ENCODE results near the gene CRTAP.

DNA sequence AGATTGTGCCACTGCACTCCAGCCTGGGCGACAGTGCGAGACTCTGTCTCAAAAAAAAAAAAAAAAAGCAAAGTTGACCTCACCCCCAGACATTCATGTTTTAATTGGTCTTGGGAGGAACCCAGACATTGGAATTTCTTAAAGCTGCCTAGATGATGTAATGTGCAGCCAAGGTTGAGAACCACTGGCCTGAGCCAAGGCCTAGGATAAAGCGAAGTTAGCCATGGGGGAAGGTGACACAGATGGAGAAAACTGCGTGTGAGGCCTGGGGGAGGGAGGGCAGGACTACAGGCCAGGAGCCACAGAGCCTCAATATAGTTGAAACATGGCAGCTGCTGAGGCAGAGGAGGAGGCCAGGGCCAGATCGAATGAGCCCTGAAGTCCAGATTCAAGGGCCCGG is 37.8 kb upstream of the CRTAP start:
- TF ChIP-seq EZH2 (IDR thresholded peaks at IDR 0.05) (no peak), CTCF (IDR thresholded peaks at IDR 0.05 in 2 of 3, conservative IDR thresholded peaks at IDR 0.05 in 1 of 3; ENCODE audit: borderline replicate concordance in 1 of 3, insufficient read depth in 1 of 3, low read depth in 2 of 3, low read length in 2 of 3) (no peak), POLR2A (IDR thresholded peaks at IDR 0.05; ENCODE audit: borderline replicate concordance, extremely low read depth, insufficient read depth, insufficient read length) (no peak), YY1 (IDR thresholded peaks at IDR 0.05; ENCODE audit: extremely low read depth, insufficient replicate concordance, low read depth, low read length) (no peak), RAD21 (IDR thresholded peaks at IDR 0.05; ENCODE audit: low read depth) (no peak), EGR1 (IDR thresholded peaks at IDR 0.05; ENCODE audit: low read depth) (no peak), SP1 (IDR thresholded peaks at IDR 0.05; ENCODE audit: low read depth) (no peak), ZFX (IDR thresholded peaks at IDR 0.05) (no peak), FOSL1 (IDR thresholded peaks at IDR 0.05; ENCODE audit: low read depth) (no peak), SRF (IDR thresholded peaks at IDR 0.05; ENCODE audit: low read depth) (no peak), POLR2AphosphoS5 (IDR thresholded peaks at IDR 0.05; ENCODE audit: low read depth, low read length) (no peak)
- TF ChIP-seq, protein P1, sequence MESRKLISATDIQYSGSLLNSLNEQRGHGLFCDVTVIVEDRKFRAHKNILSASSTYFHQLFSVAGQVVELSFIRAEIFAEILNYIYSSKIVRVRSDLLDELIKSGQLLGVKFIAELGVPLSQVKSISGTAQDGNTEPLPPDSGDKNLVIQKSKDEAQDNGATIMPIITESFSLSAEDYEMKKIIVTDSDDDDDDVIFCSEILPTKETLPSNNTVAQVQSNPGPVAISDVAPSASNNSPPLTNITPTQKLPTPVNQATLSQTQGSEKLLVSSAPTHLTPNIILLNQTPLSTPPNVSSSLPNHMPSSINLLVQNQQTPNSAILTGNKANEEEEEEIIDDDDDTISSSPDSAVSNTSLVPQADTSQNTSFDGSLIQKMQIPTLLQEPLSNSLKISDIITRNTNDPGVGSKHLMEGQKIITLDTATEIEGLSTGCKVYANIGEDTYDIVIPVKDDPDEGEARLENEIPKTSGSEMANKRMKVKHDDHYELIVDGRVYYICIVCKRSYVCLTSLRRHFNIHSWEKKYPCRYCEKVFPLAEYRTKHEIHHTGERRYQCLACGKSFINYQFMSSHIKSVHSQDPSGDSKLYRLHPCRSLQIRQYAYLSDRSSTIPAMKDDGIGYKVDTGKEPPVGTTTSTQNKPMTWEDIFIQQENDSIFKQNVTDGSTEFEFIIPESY (IDR thresholded peaks at IDR 0.05; ENCODE audit: extremely low read depth, insufficient replicate concordance, low read length): no peak
